Left ventricle myocardium inferior (tissue), 1 donor: ENCODE measurements around the gene FBLN5. TPM values are rescaled to one million over a fixed set of nuclear protein-coding genes. Genes with fewer than 3 reads are reported as not detected.

Source experiments
- DNase-seq: peaks from one replicate; pipeline ENCODE4 v3.0.0-alpha.2; 2020
- H3K27ac ChIP-seq: fragments of 200-600 bp; replicated peaks from 2 replicates; pipeline ENCODE4 v1.8.0; 2021
- H3K27me3 ChIP-seq: fragments of 200-600 bp; 2 replicates; pipeline ENCODE4 v1.8.0; 2021; ENCODE audit warnings: low read depth
- H3K36me3 ChIP-seq: fragments of 200-600 bp; 2 replicates; pipeline ENCODE4 v1.8.0; 2021
- H3K4me1 ChIP-seq: fragments of 200-600 bp; 2 replicates; pipeline ENCODE4 v1.8.0; 2021
- H3K4me3 ChIP-seq: fragments of 200-600 bp; 2 replicates; pipeline ENCODE4 v1.8.0; 2021; ENCODE audit warnings: mild to moderate bottlenecking, moderate library complexity
- H3K9me3 ChIP-seq: fragments of 200-600 bp; replicated peaks from 2 replicates; pipeline ENCODE4 v1.8.0; 2021
- CTCF ChIP-seq: fragments of 200-600 bp; IDR thresholded peaks from 2 replicates; pipeline ENCODE4 v1.8.0; 2021; ENCODE audit warnings: antibody characterized with exemption, mild to moderate bottlenecking, borderline replicate concordance
- intact Hi-C: fragments of 100-400 bp; cut with micrococcal nuclease; formaldehyde crosslinking; loops from one replicate; pipeline ENCODE4 v1.11.0; 2022
- total RNA-seq: library from RNA; stranded (reverse); fragmentation: NEBNext Ultra II Directional; extraction: Animal tissue kit (Norgen Biotek cat#: 25700); gene quantifications from one replicate; pipeline ENCODE4 v1.2.1, GENCODE V29; 2021
- donor health status: DM: no; HTN: yes; CAD: no; lungs with severe emphysema.

Gene FBLN5
- total RNA-seq, 1 donor from 2014 or later: 62.5 TPM

GRCh38 chr14:91983588-91983987 lies 36.1 kb upstream of the FBLN5 start:
- H3K9me3 ChIP-seq: no peaks in the 10 kb centered on the region
- no peak overlapping the region for H3K27ac ChIP-seq
- DNase-seq: no peak
- intact Hi-C loops: no loop called here
- H3K4me1 ChIP-seq: peaks cover 51% of the 10 kb centered on the region
- H3K36me3 ChIP-seq: peaks cover 56% of the 10 kb centered on the region
- H3K4me3 ChIP-seq: no peak overlapping the region
- TF ChIP-seq CTCF: no peak
- no peaks in the 10 kb centered on the region for H3K27me3 ChIP-seq

- DNase-seq: no peak
- H3K9me3 ChIP-seq: no peaks in the 10 kb centered on the region
- no peak overlapping the region for H3K4me3 ChIP-seq
- intact Hi-C loops: no loop called here
- no peak for TF ChIP-seq CTCF
- no peaks in the 10 kb centered on the region for H3K27me3 ChIP-seq
- H3K4me1 ChIP-seq: peaks cover 27% of the 10 kb centered on the region
- H3K27ac ChIP-seq: peak overlapping the region; percentile 23
- peaks cover 51% of the 10 kb centered on the region for H3K36me3 ChIP-seq
Measured at GRCh38 chr14:91980157-91980556, 32.7 kb upstream of the FBLN5 start.

- intact Hi-C loops: no loop called here
- no peak for DNase-seq
- no peak for TF ChIP-seq CTCF
- H3K4me1 ChIP-seq: peaks cover 22% of the 10 kb centered on the region
- H3K4me3 ChIP-seq: no peak overlapping the region
- H3K9me3 ChIP-seq: no peaks in the 10 kb centered on the region
- peak overlapping the region; percentile 58 for H3K27ac ChIP-seq
- H3K36me3 ChIP-seq: peaks cover 52% of the 10 kb centered on the region
- no peaks in the 10 kb centered on the region for H3K27me3 ChIP-seq
Measured at GRCh38 chr14:91977884-91978283, 30.4 kb upstream of the FBLN5 start.

- Histone ChIP-seq H3K9me3 (no peaks in the 10 kb centered on the region), H3K27me3 (no peaks in the 10 kb centered on the region), H3K4me1 (peaks cover 22% of the 10 kb centered on the region), H3K27ac (no peak overlapping the region), H3K36me3 (peaks cover 66% of the 10 kb centered on the region), H3K4me3 (no peak overlapping the region)
- no peak for TF ChIP-seq CTCF
- DNase-seq: no peak
- intact Hi-C loops: no loop called here
Measured at GRCh38 chr14:91975763-91976162, 28.3 kb upstream of the FBLN5 start.

GRCh38 chr14:91971188-91971778 lies 23.8 kb upstream of the FBLN5 start:
- Histone ChIP-seq H3K4me3 (no peak overlapping the region), H3K4me1 (no peaks in the 10 kb centered on the region), H3K36me3 (peaks cover 85% of the 10 kb centered on the region), H3K27me3 (no peaks in the 10 kb centered on the region), H3K27ac (no peak overlapping the region), H3K9me3 (no peaks in the 10 kb centered on the region)
- intact Hi-C loops: no loop called here
- no peak for DNase-seq
- no peak for TF ChIP-seq CTCF
